B cell (primary cell): Measurements from ENCODE around the gene DUS2. TPM values are rescaled to one million over a fixed set of nuclear protein-coding genes. Genes with fewer than 3 reads are reported as not detected.

ENCODE experiments used
- ATAC-seq: fragments of 200-7000 bp; cut with Tn5 transposase; one replicate; pipeline ENCODE4 v1.10.0; 2021; ENCODE audit warnings: low read depth, mild to moderate bottlenecking, moderate number of reproducible peaks, moderate library complexity
- CTCF ChIA-PET: fragments of 350-600 bp; sonication (Branson Sonifier 250); formaldehyde crosslinking; loops from one replicate; lab custom pipeline; 2021; ENCODE audit warnings: antibody characterized with exemption, inconsistent platforms; lab: Charles Lee
- POLR2A ChIA-PET: fragments of 350-600 bp; sonication (Branson Sonifier 250); formaldehyde crosslinking; loops from one replicate; lab custom pipeline; 2021; ENCODE audit warnings: antibody characterized with exemption; lab: Charles Lee
- DNase-seq: peaks from one replicate; pipeline ENCODE4 v3.0.0; 2013
- H2AFZ ChIP-seq: 2 replicates; pipeline ENCODE4 v1.6.1; 2012; ENCODE audit warnings: mild to moderate bottlenecking, low read depth, low read length; ENCODE audit not compliant: insufficient read depth, poor library complexity, severe bottlenecking
- H3K27ac ChIP-seq, 2 donors: 1 replicate in 1 of 2; 2 replicates in 1 of 2; pipeline ENCODE4 v1.5.1; 2012 to 2013; ENCODE audit warnings: low read length in 2 of 2, mild to moderate bottlenecking in 2 of 2, moderate library complexity in 1 of 2
- H3K27me3 ChIP-seq, 4 experiments: fragments of 200-600 bp in 1 of 4; sonication (generic) in 1 of 4; replicated peaks in 1 of 4; 1 replicate in 2 of 4; 2 replicates in 2 of 4; pipeline versions ENCODE4 v1.6.1 to v1.7.0; 2013 to 2016; ENCODE audit warnings: low read length in 3 of 4, mild to moderate bottlenecking in 2 of 4, mixed read lengths in 1 of 4, moderate library complexity in 1 of 4; ENCODE audit not compliant: insufficient read depth in 4 of 4, control insufficient read depth in 3 of 4; ENCODE audit errors: control extremely low read depth in 1 of 4
- H3K36me3 ChIP-seq, 2 experiments: replicated peaks in 1 of 2; 1 replicate in 1 of 2; 2 replicates in 1 of 2; pipeline versions ENCODE4 v1.6.1 to v1.7.1; 2013; ENCODE audit warnings: low read length in 1 of 2; ENCODE audit not compliant: insufficient read depth in 2 of 2, control insufficient read depth in 1 of 2; ENCODE audit errors: control extremely low read depth in 1 of 2, extremely low read depth in 1 of 2
- H3K4me1 ChIP-seq, 2 donors: fragments of 200-600 bp in 1 of 2; sonication (generic) in 1 of 2; 1 replicate in 1 of 2; 2 replicates in 1 of 2; pipeline versions ENCODE4 v1.5.1 to v1.6.1; 2013 to 2017; ENCODE audit warnings: low read length in 2 of 2; ENCODE audit not compliant: control insufficient read depth in 2 of 2, insufficient read depth in 2 of 2
- H3K4me2 ChIP-seq: replicated peaks from 2 replicates; pipeline ENCODE3; 2012; ENCODE audit warnings: mild to moderate bottlenecking, low read depth, low read length; ENCODE audit not compliant: poor library complexity, severe bottlenecking
- H3K4me3 ChIP-seq, 5 experiments: fragments of 200-600 bp in 1 of 5; sonication (generic) in 1 of 5; 1 replicate in 3 of 5; 2 replicates in 2 of 5; pipeline versions ENCODE4 v1.5.1 to v1.7.0; 2011 to 2016; ENCODE audit warnings: low read length in 4 of 5, mild to moderate bottlenecking in 4 of 5, low read depth in 2 of 5, control low read depth in 1 of 5, moderate library complexity in 1 of 5; ENCODE audit not compliant: insufficient read depth in 1 of 5; ENCODE audit errors: control extremely low read depth in 1 of 5, extremely low read depth in 1 of 5
- H3K79me2 ChIP-seq: fragments of 200-600 bp; sonication (generic); one replicate; pipeline ENCODE4 v1.6.0; 2016; ENCODE audit warnings: low read length; ENCODE audit not compliant: control insufficient read depth, insufficient read depth
- H3K9ac ChIP-seq: fragments of 200-600 bp; sonication (generic); 2 replicates; pipeline ENCODE4 v1.6.1; 2017; ENCODE audit warnings: mild to moderate bottlenecking, low read length, moderate library complexity
- H3K9me3 ChIP-seq, 3 donors: one replicate each; pipeline versions ENCODE4 v1.6.1 to v1.7.1; 2013; ENCODE audit warnings: low read length in 2 of 3; ENCODE audit not compliant: control insufficient read depth in 2 of 3, insufficient read depth in 1 of 3; ENCODE audit errors: control extremely low read depth in 1 of 3
- H4K20me1 ChIP-seq: 2 replicates; pipeline ENCODE4 v1.6.0; 2012; ENCODE audit warnings: mild to moderate bottlenecking, low read length; ENCODE audit not compliant: insufficient read depth, control insufficient read depth, poor library complexity, severe bottlenecking
- H3K27ac Mint-ChIP-seq: one replicate; pipeline ENCODE4 v1.8.0; 2021; ENCODE audit warnings: mixed read lengths
- H3K27me3 Mint-ChIP-seq: one replicate; pipeline ENCODE4 v1.8.0; 2021; ENCODE audit warnings: mixed read lengths
- H3K4me1 Mint-ChIP-seq: one replicate; pipeline ENCODE4 v1.8.0; 2021; ENCODE audit warnings: mixed read lengths
- H3K4me3 Mint-ChIP-seq: one replicate; pipeline ENCODE4 v1.8.0; 2021; ENCODE audit warnings: mixed read lengths
- H3K9me3 Mint-ChIP-seq: one replicate; pipeline ENCODE4 v1.8.0; 2022; ENCODE audit warnings: mixed read lengths; ENCODE audit not compliant: insufficient read depth
- CTCF ChIP-seq: fragments of 200-600 bp; IDR thresholded peaks from one replicate; pipeline ENCODE4 v1.8.0; 2022; ENCODE audit warnings: antibody characterized with exemption, mild to moderate bottlenecking
- EZH2 ChIP-seq: IDR thresholded peaks from 2 replicates; pipeline ENCODE4 v1.6.1; 2012; ENCODE audit warnings: borderline replicate concordance, low read depth, mild to moderate bottlenecking, moderate library complexity, low read length; ENCODE audit not compliant: insufficient read depth, poor library complexity, severe bottlenecking
- WGBS: methylation state at CpG from one replicate; pipeline ENCODE4 v1.1.5; 2013; ENCODE audit warnings: missing lambda C conversion rate; ENCODE audit not compliant: insufficient coverage; 5-methylcytosine and 5-hydroxymethylcytosine counted together
- intact Hi-C: fragments of 100-400 bp; cut with micrococcal nuclease; formaldehyde crosslinking; loops from one replicate; pipeline ENCODE4 v1.10.0; 2022
- polyA plus RNA-seq: library from polyadenylated mRNA; depleted of rRNA; stranded (reverse); fragments of >200 nt; gene quantifications from 2 replicates; pipeline ENCODE4 v1.2.3, GENCODE V29; 2012
- total RNA-seq, 2 donors: library from RNA; stranded (reverse); fragments of 120-200 nt in 1 of 2; gene quantifications; 1 replicate in 1 of 2; 2 replicates in 1 of 2; pipeline versions ENCODE4 v1.2.3 to v1.2.4, GENCODE V29; 2013 to 2022

Gene DUS2
- total and polyA plus RNA-seq, 2 donors (not counting 1 experiment from before 2014, with no cell fraction given), result 61.1 to 93.0 TPM

GRCh38 chr16:68031951-68032350, 8.9 kb downstream of the DUS2 start:
- H3K36me3 ChIP-seq, result peaks cover 4 to 13% of the 10 kb centered on the region in 2 experiments
- TF ChIP-seq CTCF (no peak), EZH2 (no peak)
- H3K27ac Mint-ChIP-seq, result no peak overlapping the region
- no peak overlapping the region for H3K9ac ChIP-seq
- 100% methylated on average over 2 of the region's 2 CpGs for whole genome bisulfite sequencing
- ChIA-PET CTCF (interaction anchor here (0.7 to 1.9 kb wide), 2 partner anchors 9 to 10 kb away, joined by 5 read pairs; no protein-coding TSS in a partner anchor), POLR2A (no interaction called here)
- H3K27ac ChIP-seq, result no peak overlapping the region
- H3K79me2 ChIP-seq, result peaks cover 29% of the 10 kb centered on the region
- H2AFZ ChIP-seq, result no peak overlapping the region
- ATAC-seq (no peak), DNase-seq (no peak)
- H3K4me2 ChIP-seq, result no peak overlapping the region
- H3K9me3 Mint-ChIP-seq, result no peaks in the 10 kb centered on the region
- intact Hi-C loops, result no loop called here
- no peaks in the 10 kb centered on the region for H3K27me3 Mint-ChIP-seq
- no peak overlapping the region for H3K4me3 Mint-ChIP-seq
- no peaks in the 10 kb centered on the region for H3K27me3 ChIP-seq
- no peak overlapping the region for H3K4me3 ChIP-seq
- H3K9me3 ChIP-seq, result no peaks in the 10 kb centered on the region
- H4K20me1 ChIP-seq, result no peaks in the 10 kb centered on the region
- H3K4me1 ChIP-seq, result peaks cover 4 to 11% of the 10 kb centered on the region in 2 donors
- peaks cover 9% of the 10 kb centered on the region for H3K4me1 Mint-ChIP-seq

- POLR2A ChIA-PET, result interaction anchor here (0.6 kb wide), 1 partner anchor 485 kb away, joined by 3 read pairs; no protein-coding TSS in a partner anchor
- no peak for TF ChIP-seq CTCF
- TF ChIP-seq EZH2, result no peak
- no peaks in the 10 kb centered on the region for H3K9me3 ChIP-seq
- no peak for DNase-seq
- no peaks in the 10 kb centered on the region for H3K27me3 ChIP-seq
- CTCF ChIA-PET, result no interaction called here
- peaks cover 22% of the 10 kb centered on the region for H3K79me2 ChIP-seq
- Mint-ChIP-seq H3K27ac (no peak overlapping the region), H3K4me1 (peaks cover 18% of the 10 kb centered on the region), H3K4me3 (no peak overlapping the region), H3K9me3 (no peaks in the 10 kb centered on the region), H3K27me3 (no peaks in the 10 kb centered on the region)
- intact Hi-C loops, result no loop called here
- no peak overlapping the region for H3K9ac ChIP-seq
- H3K27ac ChIP-seq, result no peak overlapping the region
- ATAC-seq, result no peak
- no peaks in the 10 kb centered on the region for H4K20me1 ChIP-seq
- no peak overlapping the region for H3K4me2 ChIP-seq
- H3K36me3 ChIP-seq, result peaks cover 4 to 9% of the 10 kb centered on the region in 2 experiments
- H3K4me1 ChIP-seq, result peaks cover 12 to 21% of the 10 kb centered on the region in 2 donors
- WGBS, result 100% methylated on average over 2 of the region's 2 CpGs
- no peak overlapping the region for H2AFZ ChIP-seq
- no peak overlapping the region for H3K4me3 ChIP-seq
These were observed 10.0 kb downstream of the DUS2 start for GRCh38 chr16:68033101-68033500.
